Measurements from ENCODE around the gene DPP8. TPM values are rescaled to one million over a fixed set of nuclear protein-coding genes. Genes with fewer than 3 reads are reported as not detected.

The DPP8 gene
- total and polyA plus RNA-seq, 4 donors = 5.5 to 22.7 (median 17.5) TPM

- Histone ChIP-seq H3K4me3 (ENCODE audit: low read depth in 1 of 3, low read length in 3 of 3) (no peak overlapping the region), H3K27me3 (ENCODE audit: control insufficient read depth in 4 of 4, insufficient read depth in 4 of 4, low read length in 3 of 4) (no peaks in the 10 kb centered on the region), H3K9ac (ENCODE audit: low read depth in 1 of 2, low read length in 2 of 2) (no peak overlapping the region), H3K36me3 (ENCODE audit: control insufficient read depth in 4 of 4, insufficient read depth in 3 of 4, low read depth in 1 of 4, low read length in 3 of 4) (peaks cover 0 to 2% (median 0%) of the 10 kb centered on the region in 4 donors), H3K9me3 (ENCODE audit: control insufficient read depth in 4 of 4, low read length in 3 of 4) (no peaks in the 10 kb centered on the region), H3K27ac (ENCODE audit: low read depth in 1 of 2, low read length in 2 of 2) (no peak overlapping the region), H3K4me1 (ENCODE audit: control insufficient read depth in 4 of 4, insufficient read depth in 4 of 4, low read length in 3 of 4) (peaks cover 3 to 19% (median 17%) of the 10 kb centered on the region in 4 donors)
- no peak for DNase-seq (ENCODE audit: low spot score)
- TF ChIP-seq FOXA2 (IDR thresholded peaks at IDR 0.05) (no peak), NR2F2 (IDR thresholded peaks at IDR 0.05) (no peak), EGR1 (IDR thresholded peaks at IDR 0.05; ENCODE audit: low read depth in 2 of 2) (no peak), RXRA (IDR thresholded peaks at IDR 0.05) (no peak), RAD21 (IDR thresholded peaks at IDR 0.05) (no peak), HNF4A (conservative IDR thresholded peaks at IDR 0.05) (no peak), ZBTB33 (IDR thresholded peaks at IDR 0.05) (no peak), MAX (IDR thresholded peaks at IDR 0.05) (no peak), SP1 (IDR thresholded peaks at IDR 0.05) (no peak), YY1 (IDR thresholded peaks at IDR 0.05) (no peak), JUND (IDR thresholded peaks at IDR 0.05) (no peak), TAF1 (conservative IDR thresholded peaks at IDR 0.05) (no peak), FOXA1 (IDR thresholded peaks at IDR 0.05) (no peak), GABPA (IDR thresholded peaks at IDR 0.05 in 1 of 2, conservative IDR thresholded peaks at IDR 0.05 in 1 of 2) (no peak)
- TF ChIP-seq, protein P1, sequence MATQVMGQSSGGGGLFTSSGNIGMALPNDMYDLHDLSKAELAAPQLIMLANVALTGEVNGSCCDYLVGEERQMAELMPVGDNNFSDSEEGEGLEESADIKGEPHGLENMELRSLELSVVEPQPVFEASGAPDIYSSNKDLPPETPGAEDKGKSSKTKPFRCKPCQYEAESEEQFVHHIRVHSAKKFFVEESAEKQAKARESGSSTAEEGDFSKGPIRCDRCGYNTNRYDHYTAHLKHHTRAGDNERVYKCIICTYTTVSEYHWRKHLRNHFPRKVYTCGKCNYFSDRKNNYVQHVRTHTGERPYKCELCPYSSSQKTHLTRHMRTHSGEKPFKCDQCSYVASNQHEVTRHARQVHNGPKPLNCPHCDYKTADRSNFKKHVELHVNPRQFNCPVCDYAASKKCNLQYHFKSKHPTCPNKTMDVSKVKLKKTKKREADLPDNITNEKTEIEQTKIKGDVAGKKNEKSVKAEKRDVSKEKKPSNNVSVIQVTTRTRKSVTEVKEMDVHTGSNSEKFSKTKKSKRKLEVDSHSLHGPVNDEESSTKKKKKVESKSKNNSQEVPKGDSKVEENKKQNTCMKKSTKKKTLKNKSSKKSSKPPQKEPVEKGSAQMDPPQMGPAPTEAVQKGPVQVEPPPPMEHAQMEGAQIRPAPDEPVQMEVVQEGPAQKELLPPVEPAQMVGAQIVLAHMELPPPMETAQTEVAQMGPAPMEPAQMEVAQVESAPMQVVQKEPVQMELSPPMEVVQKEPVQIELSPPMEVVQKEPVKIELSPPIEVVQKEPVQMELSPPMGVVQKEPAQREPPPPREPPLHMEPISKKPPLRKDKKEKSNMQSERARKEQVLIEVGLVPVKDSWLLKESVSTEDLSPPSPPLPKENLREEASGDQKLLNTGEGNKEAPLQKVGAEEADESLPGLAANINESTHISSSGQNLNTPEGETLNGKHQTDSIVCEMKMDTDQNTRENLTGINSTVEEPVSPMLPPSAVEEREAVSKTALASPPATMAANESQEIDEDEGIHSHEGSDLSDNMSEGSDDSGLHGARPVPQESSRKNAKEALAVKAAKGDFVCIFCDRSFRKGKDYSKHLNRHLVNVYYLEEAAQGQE (IDR thresholded peaks at IDR 0.05) = no peak
- TF ChIP-seq, protein P2, sequence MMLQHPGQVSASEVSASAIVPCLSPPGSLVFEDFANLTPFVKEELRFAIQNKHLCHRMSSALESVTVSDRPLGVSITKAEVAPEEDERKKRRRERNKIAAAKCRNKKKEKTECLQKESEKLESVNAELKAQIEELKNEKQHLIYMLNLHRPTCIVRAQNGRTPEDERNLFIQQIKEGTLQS (IDR thresholded peaks at IDR 0.05) = no peak
- WGBS = 90% methylated on average over 4 of the region's 4 CpGs
Observed at GRCh38 chr15:65518633-65519285, 1.3 kb upstream of the DPP8 start.

DNA sequence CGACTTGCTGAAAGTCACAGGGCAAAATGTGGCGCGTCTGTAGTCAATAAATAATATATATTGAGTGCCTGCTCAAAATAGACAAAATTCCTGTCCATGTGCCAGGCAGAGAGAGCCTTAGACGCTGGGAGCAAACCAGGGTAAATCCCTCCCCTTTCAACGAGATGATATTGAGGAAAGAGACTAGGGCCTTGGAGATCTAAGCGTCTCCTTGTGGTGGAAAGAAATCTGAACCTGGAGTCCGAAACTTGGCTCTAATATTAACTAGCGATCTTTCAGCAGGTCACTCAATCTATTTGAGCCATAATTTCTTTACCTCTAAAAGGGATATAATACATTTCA is 348 bp upstream of the DPP8 start:
- Histone ChIP-seq H3K9ac (ENCODE audit: low read depth in 1 of 2, low read length in 2 of 2) (no peak overlapping the region), H3K4me3 (ENCODE audit: low read depth in 1 of 3, low read length in 3 of 3) (no peak overlapping the region), H3K36me3 (ENCODE audit: control insufficient read depth in 4 of 4, insufficient read depth in 3 of 4, low read depth in 1 of 4, low read length in 3 of 4) (peaks cover 0 to 2% (median 0%) of the 10 kb centered on the region in 4 donors), H3K27ac (ENCODE audit: low read depth in 1 of 2, low read length in 2 of 2) (no peak overlapping the region), H3K4me1 (ENCODE audit: control insufficient read depth in 4 of 4, insufficient read depth in 4 of 4, low read length in 3 of 4) (peaks cover 3 to 19% (median 17%) of the 10 kb centered on the region in 4 donors), H3K27me3 (ENCODE audit: control insufficient read depth in 4 of 4, insufficient read depth in 4 of 4, low read length in 3 of 4) (no peaks in the 10 kb centered on the region), H3K9me3 (ENCODE audit: control insufficient read depth in 4 of 4, low read length in 3 of 4) (no peaks in the 10 kb centered on the region)
- no peak for DNase-seq (ENCODE audit: low spot score)
- WGBS = 38% methylated on average over 8 of the region's 8 CpGs
- TF ChIP-seq HNF4A (conservative IDR thresholded peaks at IDR 0.05) = no peak
- TF ChIP-seq JUND (IDR thresholded peaks at IDR 0.05) = no peak
- TF ChIP-seq RAD21 (IDR thresholded peaks at IDR 0.05) = no peak
- no peak for TF ChIP-seq YY1 (IDR thresholded peaks at IDR 0.05)
- TF ChIP-seq, protein P1 (IDR thresholded peaks at IDR 0.05) = no peak
- no peak for TF ChIP-seq SP1 (IDR thresholded peaks at IDR 0.05)
- TF ChIP-seq, protein P2 (IDR thresholded peaks at IDR 0.05) = no peak
- TF ChIP-seq FOXA2 (IDR thresholded peaks at IDR 0.05) = no peak
- no peak for TF ChIP-seq ZBTB33 (IDR thresholded peaks at IDR 0.05)
- no peak for TF ChIP-seq RXRA (IDR thresholded peaks at IDR 0.05)
- TF ChIP-seq TAF1 (conservative IDR thresholded peaks at IDR 0.05) = no peak
- no peak for TF ChIP-seq EGR1 (IDR thresholded peaks at IDR 0.05; ENCODE audit: low read depth in 2 of 2)
- TF ChIP-seq NR2F2 (IDR thresholded peaks at IDR 0.05) = no peak
- no peak for TF ChIP-seq FOXA1 (IDR thresholded peaks at IDR 0.05)
- no peak for TF ChIP-seq GABPA (IDR thresholded peaks at IDR 0.05 in 1 of 2, conservative IDR thresholded peaks at IDR 0.05 in 1 of 2)

Data from liver (tissue), 9 donors.